Tongue (tissue), 2 donors: ENCODE data around the gene RAMP3. TPM values are rescaled to one million over a fixed set of nuclear protein-coding genes. Genes with fewer than 3 reads are reported as not detected.

Source experiments
- DNase-seq: peaks from one replicate; pipeline ENCODE4 v3.0.0-alpha.2; 2015
- total RNA-seq: library from RNA; depleted of rRNA; stranded (reverse); fragments of >200 nt; gene quantifications from one replicate; pipeline ENCODE4 v1.2.3, GENCODE V29; 2014

RAMP3 gene
- total RNA-seq, 1 donor from 2014 or later, result 8.8 TPM

DNA sequence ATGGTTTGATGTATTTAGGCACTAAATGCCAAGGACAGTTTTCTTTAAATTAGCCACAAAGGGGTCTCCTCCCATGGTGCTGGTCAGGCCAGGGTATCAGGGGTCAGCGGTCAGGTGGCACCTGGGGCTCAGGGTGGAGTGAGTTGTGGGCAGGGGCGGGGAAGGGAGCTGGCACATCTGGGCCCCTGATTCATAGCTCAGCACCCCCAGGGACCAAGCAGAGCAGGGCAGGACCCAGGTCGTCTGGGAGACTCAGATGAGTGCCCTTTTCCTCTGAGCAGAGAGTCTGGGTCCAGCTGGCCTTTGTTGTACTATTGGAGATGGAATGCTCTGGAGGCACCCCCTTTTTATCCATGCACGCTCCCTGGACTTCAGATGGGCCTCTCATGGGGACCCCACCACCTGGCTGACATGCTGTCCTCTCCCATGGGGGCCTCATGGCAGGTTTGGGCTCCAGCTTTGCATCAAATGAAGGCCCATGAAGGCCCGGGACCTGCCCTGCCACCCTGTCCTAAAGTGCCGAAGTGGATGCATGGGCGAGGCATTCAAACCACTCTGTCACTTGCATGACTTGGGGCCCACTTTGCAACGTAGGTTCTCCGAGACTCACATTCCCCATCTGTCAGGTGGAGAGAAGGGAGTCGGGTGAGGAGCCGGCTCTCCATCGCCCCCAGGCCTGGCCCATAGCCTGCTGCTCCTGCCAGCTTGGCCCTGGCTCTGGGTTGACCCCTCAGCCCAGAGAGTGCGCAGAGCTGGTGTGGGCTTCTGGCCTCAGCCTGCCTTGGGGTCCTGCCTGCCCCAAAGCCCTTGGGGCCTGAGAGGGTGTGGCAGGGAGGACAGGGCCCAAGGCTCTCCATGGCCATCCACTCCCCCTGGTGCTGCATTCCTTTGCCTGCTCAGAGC is 66.4 kb downstream of the RAMP3 start:
- no peak for DNase-seq

DNA sequence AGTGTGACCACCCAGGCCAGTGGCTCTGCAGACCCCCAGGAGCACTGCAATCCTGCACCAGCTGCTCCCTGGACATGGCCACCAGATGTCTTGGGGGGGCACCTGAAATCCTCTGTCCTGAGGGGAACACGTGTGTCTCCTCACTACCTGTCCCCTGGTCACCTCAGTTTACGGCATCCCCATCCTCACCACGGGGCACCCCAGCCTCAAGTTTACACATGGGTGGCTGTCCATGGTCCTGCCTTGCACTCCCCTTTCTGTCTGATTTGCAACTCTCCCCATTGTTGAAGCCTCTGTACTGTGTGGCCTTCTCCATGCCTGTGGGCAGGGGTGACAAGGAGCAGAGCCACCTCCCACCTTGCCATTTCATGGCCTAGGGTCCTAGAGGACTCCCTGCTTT is 67.2 kb downstream of the RAMP3 start:
- peak; percentile 11 for DNase-seq

DNA sequence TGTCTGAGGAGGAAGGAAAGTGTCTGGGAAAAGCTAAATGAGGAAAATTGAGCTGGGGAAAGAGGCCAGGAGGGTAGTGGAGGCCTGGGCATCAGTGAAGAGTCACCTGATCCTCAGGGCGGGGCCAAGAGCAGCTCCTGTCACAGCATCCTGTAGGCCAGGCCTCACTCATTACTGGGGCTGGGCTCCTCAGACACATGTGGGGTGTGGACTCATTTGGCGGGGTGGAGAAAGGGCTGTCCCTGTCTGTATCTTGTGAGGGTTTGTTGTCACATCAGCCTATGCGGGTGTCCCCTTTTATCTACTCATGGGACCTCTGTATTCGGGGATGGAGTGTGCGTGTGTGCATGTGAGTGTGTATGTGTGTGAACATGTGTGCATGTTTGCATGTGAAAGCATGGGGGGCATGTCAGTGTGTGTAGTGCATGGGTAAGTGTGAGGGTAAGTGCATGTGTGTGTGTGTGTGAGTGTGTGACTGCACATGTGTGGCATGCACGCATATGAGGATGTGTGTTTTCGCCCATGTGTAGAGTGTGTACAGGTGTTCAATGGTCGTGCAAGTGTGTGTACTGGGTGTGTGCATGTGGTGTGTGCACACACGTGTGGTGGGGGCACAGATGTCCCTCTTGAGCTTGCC is 67.8 kb downstream of the RAMP3 start:
- DNase-seq, result no peak

DNA sequence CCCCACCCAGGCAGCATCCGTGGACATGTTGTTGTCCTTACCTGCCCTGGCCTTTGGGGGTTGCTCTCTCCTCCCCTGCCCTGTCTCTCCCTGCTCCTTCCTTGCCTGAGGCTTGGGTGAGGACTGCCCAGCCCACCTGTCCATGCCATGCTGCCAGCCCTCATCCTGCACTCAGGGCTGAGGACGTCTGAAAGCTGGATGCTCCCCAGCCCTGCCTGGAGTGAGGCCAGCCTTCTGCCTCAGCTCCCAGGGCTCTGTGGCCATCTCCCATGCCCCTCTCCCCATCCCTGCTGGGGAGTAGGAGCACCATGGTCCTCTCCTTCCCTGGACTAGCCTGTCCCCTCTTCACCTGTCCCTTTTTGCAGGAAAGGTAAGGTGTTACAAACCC is 68.4 kb downstream of the RAMP3 start:
- DNase-seq, result no peak

DNA sequence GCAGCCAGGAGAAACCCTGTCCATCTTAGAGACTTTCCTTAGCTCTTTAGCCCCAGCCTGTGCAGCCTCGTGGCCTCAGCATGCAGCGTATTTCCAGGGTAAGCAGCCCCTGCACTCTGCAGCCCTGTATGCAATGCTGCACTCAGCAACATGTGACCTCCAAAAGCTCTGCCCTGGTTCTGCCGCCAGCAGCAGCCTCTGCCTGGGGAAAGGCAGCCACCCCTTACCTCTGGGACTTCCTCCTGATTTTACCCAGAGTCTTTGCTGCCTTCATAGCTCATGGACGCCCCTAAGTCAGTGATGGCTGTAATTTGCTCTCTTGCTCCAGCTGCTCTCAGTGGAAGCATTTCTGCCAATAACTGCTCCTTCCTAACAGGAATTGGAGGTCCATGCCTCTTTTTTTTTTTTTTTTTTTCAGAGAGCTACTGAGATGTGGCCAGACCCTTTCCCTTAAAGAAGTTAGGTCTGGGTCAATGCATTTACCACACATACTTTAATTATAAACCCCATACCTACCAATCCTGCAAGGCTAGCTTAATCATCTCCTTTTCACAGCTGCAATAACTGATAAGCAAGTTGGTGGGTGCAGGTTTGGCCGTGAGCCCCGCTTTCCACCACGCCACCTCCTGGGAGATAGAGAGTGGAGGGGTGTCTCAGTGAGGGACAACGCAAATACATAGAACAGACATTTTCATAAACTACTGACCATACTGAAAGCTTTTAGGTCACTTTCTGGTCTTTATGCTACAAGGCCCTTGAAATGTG is 71.7 kb downstream of the RAMP3 start:
- DNase-seq, result no peak

DNA sequence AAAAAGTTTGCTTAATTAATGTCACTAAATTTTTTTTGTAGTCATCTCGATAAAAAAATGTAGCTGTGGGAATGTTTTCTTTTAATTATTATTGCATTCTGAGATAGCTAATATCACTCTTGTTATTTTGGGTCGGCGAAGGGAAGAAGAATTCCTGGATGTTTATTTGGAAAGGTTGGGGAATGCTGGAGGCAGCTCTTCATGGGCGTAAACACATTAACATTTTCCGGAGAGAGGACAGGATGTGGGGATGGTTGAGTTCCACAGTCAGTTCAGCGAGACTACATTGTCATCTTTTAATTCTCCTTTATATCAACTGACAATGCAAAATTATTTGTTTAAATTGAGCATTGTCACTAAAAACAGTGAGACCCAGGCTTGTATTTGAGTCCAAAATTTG is 72.5 kb downstream of the RAMP3 start:
- no peak for DNase-seq

DNA sequence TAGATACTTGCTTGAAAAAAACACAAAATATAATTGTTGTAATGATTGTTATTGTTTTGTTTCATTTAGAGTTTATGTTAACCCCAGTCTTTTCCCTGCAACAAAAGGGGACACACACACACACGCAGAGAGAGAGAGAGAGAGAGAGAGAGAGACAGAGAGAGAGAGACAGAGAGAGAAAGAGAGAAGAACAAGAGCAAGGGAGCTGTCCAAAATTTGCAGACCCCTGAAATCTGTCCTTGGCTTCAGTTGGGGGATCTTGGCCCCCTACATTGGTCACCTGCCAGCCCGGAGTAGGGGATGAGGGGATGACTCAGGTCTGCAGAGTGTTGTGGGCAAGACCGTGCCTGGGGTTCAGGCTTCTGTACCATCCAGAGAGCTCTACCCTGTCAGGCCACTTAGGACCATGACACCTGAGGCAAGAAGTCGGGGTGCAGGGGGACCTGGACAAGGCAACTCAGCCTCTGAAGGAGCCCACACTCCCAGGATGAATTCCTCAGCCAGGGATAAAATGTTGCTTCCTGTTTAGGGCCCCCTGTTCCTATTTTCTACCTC is 73.1 kb downstream of the RAMP3 start:
- no peak for DNase-seq

DNA sequence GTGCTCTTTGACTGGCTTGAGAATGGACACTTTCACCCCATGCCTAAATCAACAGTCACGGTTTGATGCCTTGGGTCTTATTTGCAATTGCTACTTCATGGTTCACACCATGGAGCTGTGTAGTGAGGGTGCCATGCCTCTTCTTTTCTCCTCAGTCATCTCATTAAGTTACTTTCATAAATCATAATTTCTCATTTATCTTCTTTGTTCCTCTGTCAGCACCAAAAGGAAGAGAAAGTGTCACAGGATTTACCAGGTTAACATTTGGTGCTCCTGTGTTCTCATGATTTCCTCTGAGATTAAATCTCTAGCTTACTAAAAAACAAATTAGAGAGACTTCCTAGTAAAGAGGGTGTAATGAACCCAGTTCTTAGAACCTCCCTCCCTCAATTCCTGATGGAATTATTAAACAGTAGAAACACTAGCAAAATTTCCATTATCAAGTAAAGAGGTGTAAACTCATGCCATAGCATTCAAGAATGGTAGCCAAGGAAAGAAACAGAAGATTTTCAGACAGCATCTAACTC is 75.7 kb downstream of the RAMP3 start:
- no peak for DNase-seq

Other genes starting within 250 kb of the RAMP3 start
- 1.9 TPM for gene MYO1G, start 178.8 kb upstream of the RAMP3 start, total RNA-seq
- gene CCM2, start 157.6 kb upstream of the RAMP3 start, total RNA-seq, result 33.7 TPM
- gene NACAD, start 68.8 kb upstream of the RAMP3 start, total RNA-seq, result 5.1 TPM
- gene TBRG4, start 46.1 kb upstream of the RAMP3 start, total RNA-seq, result 55.4 TPM